Smooth muscle cell (in vitro differentiated cells): ENCODE results near the gene OR4D11. TPM values are rescaled to one million over a fixed set of nuclear protein-coding genes. Genes with fewer than 3 reads are reported as not detected.
A peak's percentile ranks its signal among the peaks of the same experiment; 100 is the strongest.

Source experiments
- DNase-seq: peaks from one replicate; lab custom pipeline; 2025; ENCODE audit not compliant: unreplicated experiment; lab: John Stamatoyannopoulos, UW
- H2AFZ ChIP-seq: fragments of 200-600 bp; sonication (generic); 2 replicates; pipeline ENCODE4 v1.6.0; 2016; ENCODE audit warnings: antibody characterized with exemption, low read depth, mild to moderate bottlenecking
- H3F3A ChIP-seq: fragments of 200-600 bp; sonication (generic); 2 replicates; pipeline ENCODE4 v1.6.0; 2017; ENCODE audit warnings: antibody characterized with exemption, low read depth
- H3K27ac ChIP-seq: fragments of 200-600 bp; sonication (generic); 2 replicates; pipeline ENCODE4 v1.5.1; 2016; ENCODE audit warnings: low read depth, mild to moderate bottlenecking
- H3K27me3 ChIP-seq: fragments of 200-600 bp; sonication (generic); 2 replicates; pipeline ENCODE4 v1.6.1; 2016; ENCODE audit warnings: low read depth, mild to moderate bottlenecking
- H3K36me3 ChIP-seq: fragments of 200-600 bp; sonication (generic); 2 replicates; pipeline ENCODE4 v1.5.1; 2016; ENCODE audit warnings: low read depth
- H3K4me1 ChIP-seq: fragments of 200-600 bp; sonication (generic); 2 replicates; pipeline ENCODE4 v1.5.1; 2016; ENCODE audit warnings: low read depth
- H3K4me2 ChIP-seq: fragments of 200-600 bp; sonication (generic); 2 replicates; pipeline ENCODE4 v1.6.0; 2016; ENCODE audit warnings: mild to moderate bottlenecking
- H3K4me3 ChIP-seq: fragments of 200-600 bp; sonication (generic); 2 replicates; pipeline ENCODE4 v1.5.1; 2016; ENCODE audit warnings: mild to moderate bottlenecking
- H3K79me2 ChIP-seq: fragments of 200-600 bp; sonication (generic); 2 replicates; pipeline ENCODE4 v1.6.0; 2016; ENCODE audit warnings: low read depth, mild to moderate bottlenecking
- H3K9ac ChIP-seq: fragments of 200-600 bp; sonication (generic); 2 replicates; pipeline ENCODE4 v1.6.0; 2016; ENCODE audit warnings: low read depth
- H3K9me3 ChIP-seq: fragments of 200-600 bp; sonication (generic); replicated peaks from 2 replicates; pipeline ENCODE4 v1.5.1; 2016; ENCODE audit warnings: low read depth
- H4K20me1 ChIP-seq: fragments of 200-600 bp; sonication (generic); 2 replicates; pipeline ENCODE4 v1.6.0; 2016; ENCODE audit warnings: low read depth
- CTCF ChIP-seq: fragments of 200-600 bp; sonication (generic); IDR thresholded peaks from 2 replicates; pipeline ENCODE4 v1.5.1; 2017; ENCODE audit warnings: borderline replicate concordance, mild to moderate bottlenecking, antibody characterized with exemption; ENCODE audit not compliant: insufficient read depth, poor library complexity, severe bottlenecking
- WGBS: methylation state at CpG from one replicate; pipeline ENCODE4 v1.1.7; 2016; ENCODE audit warnings: low lambda C conversion rate; 5-methylcytosine and 5-hydroxymethylcytosine counted together
- polyA plus RNA-seq: library from polyadenylated mRNA; unstranded; fragments of >200 nt; fragmentation: Nextera tagmentation; extraction: Ambion mirVana; gene quantifications from 2 replicates; pipeline ENCODE4 v1.2.1, GENCODE V29; 2016
- total RNA-seq: library from RNA; depleted of rRNA; stranded (reverse); fragments of >200 nt; gene quantifications from 2 replicates; pipeline ENCODE4 v1.2.3, GENCODE V29; 2014

Gene OR4D11
- total and polyA plus RNA-seq, 2 experiments from 2014 or later, result not detected

GRCh38 chr11:59520741-59521140 is 17.4 kb downstream of the OR4D11 start:
- Histone ChIP-seq H3K9me3 (no peaks in the 10 kb centered on the region), H3K9ac (no peak overlapping the region), H3K79me2 (no peaks in the 10 kb centered on the region), H3K4me1 (no peaks in the 10 kb centered on the region), H4K20me1 (no peaks in the 10 kb centered on the region), H3K36me3 (no peaks in the 10 kb centered on the region), H3K27ac (no peak overlapping the region), H3F3A (no peaks in the 10 kb centered on the region), H2AFZ (no peak overlapping the region), H3K4me3 (no peak overlapping the region), H3K4me2 (no peak overlapping the region), H3K27me3 (no peaks in the 10 kb centered on the region)
- 91% methylated on average over 5 of the region's 5 CpGs for WGBS
- DNase-seq, result no peak
- TF ChIP-seq CTCF, result no peak

GRCh38 chr11:59523541-59523940 is 20.2 kb downstream of the OR4D11 start:
- WGBS, result 52% methylated on average over 1 of the region's 1 CpG
- Histone ChIP-seq H3K36me3 (no peaks in the 10 kb centered on the region), H3K27ac (no peak overlapping the region), H3K4me2 (no peak overlapping the region), H4K20me1 (no peaks in the 10 kb centered on the region), H3K9me3 (no peaks in the 10 kb centered on the region), H3K4me1 (peaks cover 5% of the 10 kb centered on the region), H3K27me3 (no peaks in the 10 kb centered on the region), H3F3A (no peaks in the 10 kb centered on the region), H3K4me3 (no peak overlapping the region), H3K79me2 (no peaks in the 10 kb centered on the region), H2AFZ (no peak overlapping the region), H3K9ac (no peak overlapping the region)
- no peak for DNase-seq
- TF ChIP-seq CTCF, result no peak

- Histone ChIP-seq H3K9ac (no peak overlapping the region), H3K9me3 (no peaks in the 10 kb centered on the region), H3K36me3 (no peaks in the 10 kb centered on the region), H2AFZ (peak overlapping the region; percentile 82), H3K4me2 (no peak overlapping the region), H3F3A (no peaks in the 10 kb centered on the region), H3K79me2 (no peaks in the 10 kb centered on the region), H3K4me3 (no peak overlapping the region), H3K27ac (no peak overlapping the region), H3K27me3 (no peaks in the 10 kb centered on the region), H4K20me1 (no peaks in the 10 kb centered on the region), H3K4me1 (peaks cover 13% of the 10 kb centered on the region)
- 37% methylated on average over 7 of the region's 7 CpGs for WGBS
- no peak for TF ChIP-seq CTCF
- no peak for DNase-seq
Measured at GRCh38 chr11:59528711-59529110, 25.3 kb downstream of the OR4D11 start.

- H3K36me3 ChIP-seq, result no peaks in the 10 kb centered on the region
- H3K79me2 ChIP-seq, result no peaks in the 10 kb centered on the region
- TF ChIP-seq CTCF, result no peak
- no peaks in the 10 kb centered on the region for H3F3A ChIP-seq
- H3K9me3 ChIP-seq, result no peaks in the 10 kb centered on the region
- no peaks in the 10 kb centered on the region for H4K20me1 ChIP-seq
- no peak overlapping the region for H2AFZ ChIP-seq
- WGBS, result 91% methylated on average over 2 of the region's 2 CpGs
- no peak overlapping the region for H3K4me3 ChIP-seq
- H3K27ac ChIP-seq, result no peak overlapping the region
- no peak overlapping the region for H3K4me2 ChIP-seq
- peaks cover 14% of the 10 kb centered on the region for H3K4me1 ChIP-seq
- H3K27me3 ChIP-seq, result no peaks in the 10 kb centered on the region
- no peak overlapping the region for H3K9ac ChIP-seq
- no peak for DNase-seq
Measured at GRCh38 chr11:59532620-59533019, 29.2 kb downstream of the OR4D11 start.
